NCI-H2171 (cell line): ENCODE data around the gene RPL27.
A peak's percentile ranks its signal among the peaks of the same experiment; 100 is the strongest.
"Not testable (repeated sequence)": the region's sequence is repeated elsewhere in the genome, so short reads cannot be mapped to it uniquely, and the experiment has no call there.

Source experiments
- DNase-seq: peaks from one replicate; lab custom pipeline; 2025; lab: John Stamatoyannopoulos, UW

Gene RPL27

DNA sequence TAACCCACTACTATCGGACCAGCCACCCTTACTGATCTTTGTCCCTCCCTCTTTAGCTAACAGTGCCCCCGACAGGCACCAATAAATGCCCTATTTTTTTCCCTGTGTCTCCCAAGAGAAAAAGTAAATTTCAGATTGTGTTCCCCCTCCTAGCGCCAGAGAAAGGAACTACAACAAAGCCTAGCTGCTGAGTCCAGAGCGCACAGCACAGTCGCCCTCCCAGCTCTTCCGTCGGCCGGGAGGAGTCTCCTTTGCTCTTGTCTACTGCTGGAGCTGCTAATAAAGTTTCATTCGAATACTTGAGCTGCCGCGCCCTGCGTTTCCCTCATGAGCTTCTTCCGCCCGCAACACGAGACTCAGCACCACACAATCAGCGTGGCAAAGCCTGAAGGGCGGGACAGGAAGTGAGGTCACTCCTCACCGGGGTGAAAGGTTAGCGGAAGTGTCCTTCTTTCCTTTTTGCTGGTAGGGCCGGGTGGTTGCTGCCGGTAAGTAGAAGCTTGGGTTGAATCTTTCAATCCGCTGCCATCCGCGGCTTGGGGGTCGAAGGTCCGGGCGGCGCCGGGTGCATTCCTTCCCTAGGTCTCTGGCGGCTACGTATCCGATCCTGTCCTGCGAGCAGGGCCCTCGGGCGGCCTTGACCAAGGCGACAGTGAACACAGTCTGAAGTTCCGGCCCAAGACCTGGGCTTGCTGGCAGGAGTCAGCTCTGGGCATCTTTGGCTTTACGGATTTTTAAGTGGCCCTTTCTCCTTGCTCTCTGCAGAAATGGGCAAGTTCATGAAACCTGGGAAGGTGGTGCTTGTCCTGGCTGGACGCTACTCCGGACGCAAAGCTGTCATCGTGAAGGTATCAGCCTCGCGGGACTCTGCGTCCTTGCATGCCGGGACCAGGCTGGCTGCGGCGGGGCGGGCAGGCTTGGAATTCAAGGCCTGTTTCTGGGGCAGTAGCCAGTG is at the start of gene RPL27:
TSS of gene RPL27 (plus strand) at position 436 of the 955 bp plus-strand sequence. CDS start at position 768, 332 bp downstream.
- peak; percentile 99 for DNase-seq

DNA sequence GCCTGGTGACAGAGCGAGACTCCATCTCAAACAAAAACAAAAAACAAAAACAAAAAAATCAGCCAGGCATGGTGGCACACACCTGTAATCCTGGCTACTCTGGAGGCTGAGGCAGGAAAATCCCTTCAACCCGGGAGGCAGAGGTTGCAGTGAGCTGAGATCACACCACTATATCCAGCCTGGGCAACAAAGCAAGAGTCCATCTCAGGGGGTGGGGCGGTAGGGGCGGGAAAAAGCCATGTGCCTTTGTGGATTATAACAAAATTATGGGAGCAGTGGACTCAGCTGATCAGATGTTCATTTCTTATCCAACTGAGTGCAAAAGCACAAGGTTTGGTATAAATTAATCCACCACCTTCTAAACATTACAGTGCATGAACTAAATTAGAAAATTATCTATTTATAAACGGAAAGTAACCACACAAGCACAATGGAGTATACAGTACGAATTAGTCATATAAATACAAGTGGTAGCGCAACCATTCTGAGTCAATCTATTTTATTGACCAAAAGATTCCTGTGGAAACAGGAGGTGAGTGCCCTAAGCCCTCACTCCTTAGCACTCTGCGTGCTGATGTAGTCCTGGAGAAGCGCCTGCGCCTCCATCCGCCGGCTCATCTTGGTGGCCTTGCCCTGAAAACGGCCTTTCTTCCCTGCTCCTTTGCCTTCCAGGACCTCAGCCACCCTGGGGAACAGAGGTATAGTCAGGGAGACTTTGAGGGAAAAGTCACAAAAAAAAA is 48.0 kb upstream of the RPL27 start:
- no peak for DNase-seq

DNA sequence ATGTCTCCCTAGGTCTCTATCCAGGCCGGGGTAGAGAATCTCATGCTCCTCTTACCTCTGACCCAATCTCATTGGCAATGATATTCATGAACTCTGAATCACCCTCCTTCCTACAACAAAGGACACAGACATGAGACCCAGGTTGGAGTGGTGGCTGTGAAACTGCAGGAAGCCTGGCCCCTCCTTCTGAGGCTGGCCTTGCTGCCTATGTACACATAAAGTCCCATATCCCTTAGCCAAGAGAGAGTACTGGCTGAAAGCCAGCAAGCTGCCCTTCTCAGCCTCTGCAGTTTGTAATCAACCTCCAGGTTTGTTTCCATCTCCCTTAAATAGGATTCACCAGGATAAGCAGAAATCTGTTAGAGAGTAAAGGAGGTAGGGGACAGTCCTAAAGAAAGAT is 44.5 kb upstream of the RPL27 start:
- DNase-seq = no peak

DNA sequence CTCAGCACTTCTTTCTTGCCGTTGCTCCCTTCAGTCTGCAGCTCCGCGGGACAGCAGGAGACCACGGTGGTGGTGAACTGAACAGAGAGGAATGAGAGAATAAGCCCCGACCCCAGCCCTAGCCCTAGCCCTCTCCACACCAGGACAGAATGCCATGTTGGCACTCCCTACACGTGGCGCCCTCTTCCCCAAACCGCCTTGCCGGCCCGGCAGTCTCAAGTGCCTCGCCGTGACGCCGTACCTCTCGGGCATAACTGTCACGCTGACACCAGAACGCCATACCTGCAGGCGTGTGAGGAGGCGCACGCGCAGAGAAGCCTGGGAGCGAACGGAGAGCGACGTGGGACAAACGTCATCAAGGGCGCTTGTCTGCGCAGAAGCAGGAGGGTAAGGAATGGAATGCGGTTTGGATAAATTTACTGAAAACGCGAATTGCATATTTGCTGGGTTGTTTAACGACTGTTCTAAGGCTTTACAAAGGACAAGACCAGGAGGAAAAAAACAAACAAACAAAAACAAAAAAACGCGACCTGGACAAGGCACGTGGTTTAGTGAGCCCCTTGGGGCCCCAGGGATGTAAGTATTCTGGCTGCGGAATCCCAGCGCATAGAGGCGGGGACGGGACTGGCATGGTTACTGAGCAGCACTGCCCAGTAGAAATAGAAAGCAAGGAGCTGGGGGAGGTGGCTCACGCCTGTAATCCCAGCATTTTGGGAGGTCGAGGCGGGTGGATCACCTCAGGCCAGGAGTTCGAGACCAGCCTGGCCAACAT is 33.9 kb upstream of the RPL27 start, which contains the start of gene AARSD1:
TSS of gene AARSD1 (minus strand) at position 294 of the 772 bp plus-strand sequence. CDS start at position 280, 14 bp downstream.
- peak; percentile 92 for DNase-seq

DNA sequence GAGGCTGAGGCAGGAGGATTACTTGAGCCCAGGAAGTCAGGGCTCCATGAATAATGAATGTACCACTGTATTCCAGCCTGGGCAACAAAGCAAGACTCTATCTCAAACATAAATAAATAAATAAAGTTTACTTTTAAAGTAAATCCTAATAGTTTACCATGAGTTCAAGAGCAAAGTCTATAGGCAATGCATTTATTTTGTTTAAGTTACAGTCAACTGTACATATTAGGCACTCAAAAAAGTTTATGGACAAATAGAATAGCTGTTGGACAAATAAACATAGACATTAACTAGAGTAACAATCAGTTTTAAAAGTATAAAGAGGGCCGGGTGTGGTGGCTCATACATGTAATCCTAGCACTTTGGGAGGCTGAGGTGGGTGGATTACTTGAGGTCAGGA is 30.3 kb upstream of the RPL27 start:
- no peak for DNase-seq

DNA sequence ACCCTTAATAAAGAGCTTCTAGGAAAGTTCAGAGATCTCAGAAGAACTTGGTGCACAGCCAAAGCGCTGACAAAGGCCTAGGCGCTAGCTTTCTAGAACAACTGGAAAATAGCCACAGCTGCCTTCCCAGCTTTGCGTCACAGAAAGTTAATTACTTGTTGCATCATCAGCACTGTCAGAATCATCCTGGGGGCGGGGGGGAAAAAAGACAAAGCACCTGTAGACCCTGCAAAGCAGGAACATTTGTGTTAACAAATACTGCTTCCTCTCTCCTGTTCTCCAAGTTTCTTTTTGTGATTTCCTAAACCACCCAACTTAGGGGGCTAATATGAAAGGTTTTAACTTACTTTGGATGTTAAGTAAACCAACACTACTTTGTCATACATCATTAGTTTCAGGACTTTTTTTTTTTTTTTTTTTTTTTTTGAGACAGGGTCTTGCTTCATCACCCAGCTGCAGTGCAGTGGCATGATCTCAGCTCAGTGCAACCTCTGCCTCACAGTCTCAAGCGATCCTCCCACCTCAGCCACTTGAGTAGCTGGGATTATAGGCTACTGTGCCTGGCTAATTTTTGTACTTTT is 29.1 kb upstream of the RPL27 start:
- DNase-seq = no peak

DNA sequence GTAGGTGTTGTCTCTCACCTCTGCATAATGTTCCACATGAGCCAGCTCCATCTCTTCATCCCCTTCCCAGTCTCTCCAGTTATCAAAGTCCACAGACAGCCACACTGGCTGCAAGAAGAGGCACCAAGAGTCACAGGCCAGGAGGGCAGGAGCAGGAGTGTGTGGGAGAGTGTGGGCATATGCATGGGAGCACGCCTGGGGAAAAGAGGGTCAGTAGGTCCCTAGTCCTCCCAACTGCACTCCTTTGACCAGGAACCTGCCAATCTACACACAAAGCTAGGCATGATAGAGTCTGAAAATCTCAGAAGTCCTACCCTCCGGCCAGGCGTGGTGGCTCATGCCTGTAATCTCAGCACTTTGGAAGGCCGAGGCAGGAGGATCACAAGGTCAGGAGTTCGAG is 26.6 kb upstream of the RPL27 start:
- no peak for DNase-seq

DNA sequence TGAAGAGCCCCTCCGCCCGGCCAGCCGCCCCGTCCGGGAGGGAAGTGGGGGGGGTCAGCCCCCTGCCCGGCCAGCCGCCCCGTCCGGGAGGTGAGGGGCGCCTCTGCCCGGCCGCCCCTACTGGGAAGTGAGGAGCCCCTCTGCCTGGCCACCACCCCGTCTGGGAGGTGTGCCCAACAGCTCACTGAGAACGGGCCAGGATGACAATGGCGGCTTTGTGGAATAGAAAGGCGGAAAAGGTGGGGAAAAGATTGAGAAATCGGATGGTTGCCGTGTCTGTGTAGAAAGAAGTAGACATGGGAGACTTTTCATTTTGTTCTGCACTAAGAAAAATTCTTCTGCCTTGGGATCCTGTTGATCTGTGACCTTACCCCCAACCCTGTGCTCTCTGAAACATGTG is 24.9 kb upstream of the RPL27 start:
- not testable (repeated sequence) for DNase-seq

DNA sequence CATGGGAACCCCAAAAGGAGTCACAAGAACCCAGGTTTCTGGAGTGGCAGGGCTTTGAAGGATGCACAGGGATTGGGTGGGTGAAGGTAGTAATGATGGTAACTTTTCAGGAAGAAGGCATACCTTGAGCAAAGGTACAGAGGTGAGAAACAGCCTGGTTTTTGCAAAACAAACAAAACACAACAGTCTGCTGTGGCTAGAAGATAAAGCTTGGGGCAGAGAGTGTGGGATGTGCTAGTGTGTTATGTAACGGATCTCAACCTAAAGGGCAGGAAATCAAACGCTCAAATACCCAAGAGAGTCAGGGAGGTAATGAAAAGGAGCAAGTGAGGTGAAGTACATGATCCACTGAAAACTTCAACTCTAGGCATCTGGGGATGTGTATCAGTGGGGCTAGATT is 23.0 kb upstream of the RPL27 start:
- DNase-seq = no peak

DNA sequence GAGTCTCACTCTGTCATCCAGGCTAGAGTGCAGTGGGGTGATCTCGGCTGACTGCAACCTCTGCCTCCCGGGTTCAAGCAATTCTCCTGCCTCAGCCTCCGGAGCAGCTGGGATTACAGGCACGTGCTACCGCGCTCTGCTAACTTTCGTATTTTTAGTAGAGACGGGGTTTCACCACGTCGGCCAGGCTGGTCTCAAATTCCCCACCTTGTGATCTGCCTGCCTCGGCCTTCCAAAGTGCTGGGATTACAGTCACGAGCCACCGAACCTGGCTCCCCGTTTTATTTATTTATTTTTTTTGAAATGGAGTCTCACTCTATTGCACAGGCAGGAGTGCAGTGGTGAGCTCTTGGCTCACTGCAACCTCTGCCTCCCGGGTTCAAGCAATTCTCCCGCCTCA is 22.5 kb upstream of the RPL27 start:
- not testable (repeated sequence) for DNase-seq

DNA sequence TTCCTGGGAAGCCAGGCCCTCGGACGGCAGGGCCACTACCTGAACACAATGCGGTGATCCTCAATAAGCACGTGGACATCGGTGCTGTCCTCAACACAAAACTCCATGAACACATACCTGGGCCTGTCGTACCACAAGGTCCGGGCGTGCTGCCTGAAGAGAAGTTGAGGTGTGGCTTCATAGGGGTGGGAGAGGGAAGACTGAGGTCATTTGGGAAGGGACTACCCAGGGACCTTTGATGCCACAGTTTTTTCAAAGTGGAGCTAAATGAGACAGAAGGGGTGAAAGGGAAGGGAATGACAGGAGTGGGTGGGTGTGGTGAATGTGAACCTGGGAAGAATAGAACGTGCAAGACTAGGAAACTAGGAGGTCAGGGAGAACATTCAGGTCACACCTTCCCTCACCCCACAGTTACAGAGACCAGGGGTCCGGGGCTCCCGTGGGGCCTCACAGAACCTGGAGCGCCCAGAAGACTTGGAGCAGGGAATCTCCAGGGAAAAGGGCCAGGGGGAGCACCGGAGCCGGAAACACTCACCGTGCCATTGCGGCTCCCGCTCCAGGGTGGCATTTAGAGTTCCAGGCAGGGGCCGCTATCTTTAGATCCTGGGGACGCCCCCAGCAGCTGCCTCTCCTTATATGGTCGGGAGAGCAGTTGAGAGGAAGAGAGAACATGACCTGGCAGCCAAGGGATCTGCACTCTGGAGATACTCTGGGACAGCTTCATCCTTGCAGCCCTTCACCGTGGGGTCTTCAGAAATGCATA is 18.5 kb upstream of the RPL27 start, which contains the start of gene PTGES3L:
TSS of gene PTGES3L (minus strand) at position 570 of the 763 bp plus-strand sequence. CDS start at position 543, 27 bp downstream.
- DNase-seq = peak; percentile 70

DNA sequence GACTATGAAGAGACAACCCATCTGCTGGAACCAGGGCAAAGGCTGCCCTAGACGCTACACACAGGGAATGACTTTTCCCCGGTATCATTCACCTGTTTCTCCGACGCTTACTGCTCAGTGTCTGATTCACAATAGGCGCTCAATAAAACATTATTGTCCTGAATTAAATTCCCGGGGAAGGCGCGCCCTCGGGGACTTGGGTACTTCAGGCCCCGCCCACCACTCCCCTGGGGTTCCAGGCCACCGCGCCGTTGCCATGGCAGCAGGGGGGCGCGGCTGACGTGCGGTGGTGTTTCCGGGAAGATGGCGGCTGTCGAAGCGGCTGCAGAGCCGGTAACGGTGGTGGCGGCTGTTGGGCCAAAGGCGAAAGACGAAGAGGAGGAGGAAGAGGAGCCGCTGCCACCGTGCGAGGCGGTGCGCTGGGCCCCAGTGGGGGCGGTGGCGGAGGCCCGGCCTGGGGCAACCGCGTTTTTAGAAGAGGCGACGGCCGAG is 17.9 kb upstream of the RPL27 start, which contains the start of gene RUNDC1:
TSS of gene RUNDC1 (plus strand) at position 292 of the 492 bp plus-strand sequence. CDS start at position 304, 12 bp downstream.
- peak; percentile 94 for DNase-seq

DNA sequence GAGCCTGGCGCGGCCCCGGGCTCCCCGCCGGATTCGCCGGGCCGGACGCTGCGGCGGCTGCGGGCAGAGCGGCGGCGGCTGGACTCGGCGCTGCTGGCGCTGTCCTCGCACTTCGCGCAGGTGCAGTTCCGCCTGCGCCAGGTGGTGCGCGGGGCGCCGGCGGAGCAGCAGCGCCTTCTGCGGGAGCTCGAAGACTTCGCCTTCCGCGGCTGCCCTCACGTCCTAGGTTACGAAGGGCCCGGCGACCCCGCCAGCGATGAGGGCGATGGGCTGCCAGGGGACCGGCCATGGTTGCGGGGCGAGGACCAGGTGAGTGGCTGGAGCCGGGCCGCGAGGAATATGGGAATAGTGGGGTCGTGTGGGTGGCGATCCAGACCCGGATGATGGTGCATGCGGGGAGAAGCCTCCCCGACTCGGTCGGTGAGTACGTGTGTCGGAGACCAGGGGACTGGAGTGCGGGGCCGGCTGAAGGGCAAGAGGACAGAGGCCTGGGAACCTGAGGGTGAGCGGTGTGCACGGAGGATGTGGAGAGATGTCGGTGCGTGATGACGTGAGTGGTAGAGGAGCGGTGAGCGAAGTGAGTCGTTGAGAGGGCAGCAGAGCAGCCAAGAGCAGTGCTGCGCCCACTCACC is 17.3 kb upstream of the RPL27 start:
- DNase-seq = peak; percentile 25

DNA sequence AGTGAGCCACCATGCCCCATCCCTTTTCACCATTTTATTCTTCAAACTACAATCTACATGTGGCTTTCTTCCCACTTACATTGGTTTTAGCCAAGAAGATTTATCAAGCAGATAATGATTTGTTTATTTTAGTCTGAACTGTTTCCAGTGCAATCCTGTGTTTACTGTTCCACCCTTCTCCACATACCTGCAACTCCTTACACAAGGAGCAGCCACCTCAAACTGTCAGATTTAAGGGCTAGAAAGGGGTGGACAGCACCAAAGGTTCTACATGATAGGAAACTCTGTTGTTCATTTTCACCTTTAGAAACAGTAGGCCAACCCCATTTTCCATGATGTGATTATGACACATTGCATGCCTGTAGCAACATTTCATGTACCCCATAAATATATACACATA is 16.0 kb upstream of the RPL27 start:
- no peak for DNase-seq

DNA sequence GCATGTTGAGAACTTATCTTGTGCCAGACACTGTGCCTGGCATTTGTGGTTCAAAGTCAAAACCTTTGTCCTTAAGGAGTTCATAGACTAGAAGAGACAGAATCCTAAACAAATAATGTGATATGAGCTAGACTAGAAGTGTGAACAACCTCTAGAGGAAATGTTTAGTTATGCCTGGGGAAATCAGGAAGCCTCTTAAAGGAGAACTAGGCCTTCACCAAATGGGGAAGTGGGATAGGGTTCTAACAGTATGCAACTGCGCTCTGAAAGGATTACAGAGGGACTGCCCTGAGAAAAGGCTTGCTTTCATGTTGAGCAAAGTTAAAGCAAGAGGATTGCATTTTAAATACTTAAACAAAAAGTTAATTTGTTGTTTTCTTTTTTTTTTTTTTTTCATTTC is 13.0 kb upstream of the RPL27 start:
- DNase-seq = no peak

DNA sequence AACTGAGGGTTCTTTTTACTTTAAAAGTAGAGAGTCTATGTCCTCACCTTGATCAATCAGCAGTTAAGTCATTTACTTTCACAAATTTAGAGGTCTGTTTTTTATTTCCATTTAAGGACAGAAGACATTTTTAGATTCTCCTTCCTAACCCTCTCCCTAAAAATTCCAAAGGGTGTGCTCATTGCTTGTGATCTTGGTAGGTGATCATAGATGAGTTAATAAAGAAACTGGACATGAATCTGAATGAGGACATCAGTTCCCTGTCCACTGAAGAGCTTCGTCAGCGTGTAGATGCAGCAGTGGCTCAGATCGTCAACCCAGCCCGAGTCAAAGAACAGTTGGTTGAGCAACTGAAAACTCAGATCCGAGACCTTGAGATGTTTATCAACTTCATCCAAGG is 9.1 kb upstream of the RPL27 start:
- no peak for DNase-seq

DNA sequence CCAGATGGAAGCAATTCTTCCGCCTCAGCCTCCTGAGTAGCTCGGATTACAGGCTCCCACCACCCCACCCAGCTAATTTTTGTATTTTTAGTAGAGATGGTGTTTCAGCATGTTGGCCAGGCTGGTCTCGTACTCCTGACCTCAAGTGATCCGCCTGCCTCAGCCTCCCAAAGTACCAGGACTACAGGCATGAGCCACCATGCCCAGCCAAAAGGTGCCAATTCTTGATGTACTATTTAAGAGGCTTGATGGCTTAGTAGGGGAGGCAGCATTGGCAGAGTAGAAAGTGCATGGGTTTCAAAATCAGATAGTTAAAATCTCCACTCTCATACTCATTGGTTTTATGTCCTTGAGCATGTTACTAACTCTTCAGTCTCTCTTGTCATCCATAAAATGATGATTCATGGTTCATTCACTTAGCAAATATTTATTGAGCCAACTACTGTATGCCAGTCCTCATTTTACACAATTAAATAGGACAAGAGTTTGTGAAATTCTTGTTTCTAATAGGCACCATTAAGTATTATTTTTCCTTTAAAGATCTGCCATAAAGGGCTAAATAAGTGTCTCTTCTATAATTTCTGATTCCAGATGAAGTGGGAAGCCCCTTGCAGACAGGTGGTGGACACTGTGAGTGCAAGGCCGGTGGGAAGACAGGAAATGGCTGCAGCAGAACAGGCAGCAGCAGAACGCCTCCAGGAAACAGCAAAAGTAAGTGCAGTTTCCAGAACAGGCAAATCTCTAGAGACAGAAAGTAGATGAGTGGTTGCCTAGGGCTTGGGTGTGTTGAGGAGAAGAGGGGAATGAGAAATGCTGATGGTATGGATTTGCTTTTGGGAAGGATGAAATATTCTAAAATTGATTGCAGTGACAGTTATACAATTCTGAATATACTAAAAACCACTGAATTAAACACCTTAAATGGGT is 8.2 kb upstream of the RPL27 start:
- DNase-seq = no peak

DNA sequence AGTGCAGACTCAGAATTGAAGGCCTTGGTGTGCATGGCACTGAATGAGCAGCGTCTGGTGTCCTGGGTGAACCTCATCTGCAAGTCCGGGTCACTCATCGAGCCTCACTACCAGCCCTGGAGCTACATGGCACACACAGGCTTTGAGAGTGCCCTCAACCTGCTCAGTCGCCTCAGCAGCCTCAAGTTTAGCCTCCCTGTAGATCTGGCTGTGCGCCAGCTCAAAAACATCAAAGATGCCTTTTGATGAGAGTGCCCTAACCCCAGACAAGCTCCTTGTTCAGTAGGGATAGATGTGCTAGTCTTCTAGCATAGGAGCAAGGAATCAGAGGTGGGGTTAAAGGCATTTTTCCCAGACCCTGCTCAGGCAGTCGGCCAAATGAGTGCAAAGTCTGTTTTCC is 6.7 kb upstream of the RPL27 start:
- no peak for DNase-seq

DNA sequence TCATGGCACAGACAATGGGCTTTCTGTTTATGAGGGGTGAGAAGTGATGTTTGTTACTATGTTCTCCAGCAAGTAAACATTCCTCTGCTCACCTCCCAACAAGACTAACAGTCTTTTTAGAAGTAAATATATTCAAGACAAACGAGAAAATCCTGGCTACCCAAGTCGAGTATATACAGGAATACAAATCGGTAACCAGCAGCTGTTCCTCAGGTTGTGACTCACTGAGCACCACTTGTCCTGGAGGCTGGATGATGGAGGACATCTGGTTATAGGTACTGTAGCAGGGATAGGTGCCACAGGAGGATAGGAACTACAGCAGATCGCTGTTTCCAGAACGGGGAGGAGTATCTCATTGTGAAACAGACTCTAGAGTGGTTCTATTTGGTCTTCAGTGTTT is 5.3 kb upstream of the RPL27 start:
- DNase-seq = no peak
